SK-N-SH (cell line): ENCODE results near the gene TMEM116. TPM values are rescaled to one million over a fixed set of nuclear protein-coding genes. Genes with fewer than 3 reads are reported as not detected.

ENCODE experiments used
- CTCF ChIA-PET: fragments of 300-600, 350-600 bp; formaldehyde crosslinking; extraction: SDS; loops from one replicate; lab custom pipeline; 2021; lab: Yijun Ruan, JAX
- POLR2A ChIA-PET: fragments of 350-600 bp; sonication (Branson Sonifier 250); formaldehyde crosslinking; extraction: SDS; loops from one replicate; lab custom pipeline; 2020; ENCODE audit warnings: antibody characterized with exemption, inconsistent platforms; lab: Yijun Ruan, JAX
- DNase-seq: peaks from one replicate; pipeline ENCODE4 v3.0.0; 2012
- H2AFZ ChIP-seq: fragments of 200-600 bp; sonication (generic); 2 replicates; pipeline ENCODE4 v1.8.1; 2016; ENCODE audit warnings: antibody characterized with exemption, mild to moderate bottlenecking, low read depth
- H3F3A ChIP-seq: fragments of 200-600 bp; sonication (generic); replicated peaks from 2 replicates; pipeline ENCODE3; 2016; ENCODE audit warnings: antibody characterized with exemption, mild to moderate bottlenecking; ENCODE audit not compliant: insufficient read depth
- H3K27ac ChIP-seq, 2 experiments: fragments of 200-500 bp in 1 of 2; fragments of 200-600 bp in 1 of 2; sonication (Bioruptor generic) in 1 of 2; sonication (generic), shearing (Covaris generic) in 1 of 2; 2 replicates each; pipeline versions ENCODE4 v1.5.1 to v1.6.1; 2014 to 2016; ENCODE audit warnings: low read depth in 2 of 2, inconsistent platforms in 1 of 2, low read length in 1 of 2, mild to moderate bottlenecking in 1 of 2, mixed read lengths in 1 of 2
- H3K27me3 ChIP-seq: fragments of 200-600 bp; sonication (generic), shearing (Covaris generic); 2 replicates; pipeline ENCODE4 v1.6.1; 2016; ENCODE audit warnings: mixed run types; ENCODE audit not compliant: insufficient read depth
- H3K36me3 ChIP-seq, 2 experiments: fragments of 200-500 bp in 1 of 2; fragments of 200-600 bp in 1 of 2; sonication (Bioruptor generic) in 1 of 2; sonication (generic) in 1 of 2; replicated peaks in 1 of 2; 2 replicates each; pipeline versions ENCODE3 to v1.5.1; 2014 to 2016; ENCODE audit warnings: low read length in 1 of 2, mild to moderate bottlenecking in 1 of 2; ENCODE audit not compliant: insufficient read depth in 2 of 2, control insufficient read depth in 1 of 2
- H3K4me1 ChIP-seq, 2 experiments: fragments of 200-500 bp in 1 of 2; fragments of 200-600 bp in 1 of 2; sonication (Bioruptor generic) in 1 of 2; sonication (generic), shearing (Covaris generic) in 1 of 2; 2 replicates each; pipeline versions ENCODE4 v1.5.1 to v1.6.1; 2014 to 2016; ENCODE audit warnings: low read depth in 1 of 2, low read length in 1 of 2, mixed run types in 1 of 2; ENCODE audit not compliant: insufficient read depth in 2 of 2, control insufficient read depth in 1 of 2
- H3K4me2 ChIP-seq: fragments of 200-600 bp; sonication (generic), shearing (Covaris generic); 2 replicates; pipeline ENCODE4 v1.6.1; 2017; ENCODE audit warnings: mixed run types
- H3K4me3 ChIP-seq, 2 experiments: fragments of 200-500 bp in 1 of 2; fragments of 200-600 bp in 1 of 2; sonication (Bioruptor generic) in 1 of 2; sonication (generic), shearing (Covaris generic) in 1 of 2; 2 replicates each; pipeline versions ENCODE4 v1.5.1 to v1.8.1; 2014 to 2016; ENCODE audit warnings: low read depth in 2 of 2, inconsistent platforms in 1 of 2, low read length in 1 of 2, mild to moderate bottlenecking in 1 of 2, mixed read lengths in 1 of 2, moderate library complexity in 1 of 2
- H3K79me2 ChIP-seq: fragments of 200-600 bp; sonication (generic); 2 replicates; pipeline ENCODE4 v1.8.1; 2017; ENCODE audit warnings: mild to moderate bottlenecking; ENCODE audit not compliant: insufficient read depth
- H3K9ac ChIP-seq: fragments of 200-600 bp; sonication (generic); 2 replicates; pipeline ENCODE4 v1.6.1; 2017; ENCODE audit warnings: mixed run types
- H3K9me2 ChIP-seq: fragments of 200-600 bp; sonication (generic); 2 replicates; pipeline ENCODE4 v1.6.1; 2017; ENCODE audit warnings: mixed run types
- H3K9me3 ChIP-seq: fragments of 200-600 bp; sonication (generic); 2 replicates; pipeline ENCODE4 v1.6.1; 2017; ENCODE audit warnings: mixed run types, mild to moderate bottlenecking, moderate library complexity
- H4K20me1 ChIP-seq: fragments of 200-600 bp; sonication (generic); 2 replicates; pipeline ENCODE4 v1.6.1; 2017; ENCODE audit warnings: mild to moderate bottlenecking, mixed run types; ENCODE audit not compliant: insufficient read depth
- CHD2 ChIP-seq: fragments of 150-350 bp; IDR thresholded peaks from 2 replicates; pipeline ENCODE4 v1.6.1; 2018; ENCODE audit warnings: low read length; ENCODE audit not compliant: partially characterized antibody
- EZH2phosphoT487 ChIP-seq: fragments of 200-600 bp; sonication (generic); IDR thresholded peaks from 2 replicates; pipeline ENCODE4 v1.6.1; 2017; ENCODE audit warnings: low read depth, mixed run types, mild to moderate bottlenecking, antibody characterized with exemption, moderate library complexity, borderline replicate concordance
- FOXJ3 ChIP-seq: sonication (generic); formaldehyde crosslinking; IDR thresholded peaks from 2 replicates; pipeline ENCODE4 v1.5.1; 2020; ENCODE audit warnings: mild to moderate bottlenecking, missing genetic modification reagents
- GABPA ChIP-seq: IDR thresholded peaks from 2 replicates; pipeline ENCODE4 v1.4.0; 2012; ENCODE audit warnings: low read depth, mild to moderate bottlenecking
- IRF3 ChIP-seq: fragments of 150-350 bp; IDR thresholded peaks from 2 replicates; pipeline ENCODE4 v1.6.1; 2016; ENCODE audit warnings: mild to moderate bottlenecking, low read depth, low read length
- MEF2A ChIP-seq: IDR thresholded peaks from 2 replicates; pipeline ENCODE4 v1.4.0; 2012; ENCODE audit warnings: low read depth, borderline replicate concordance
- NFIC ChIP-seq: IDR thresholded peaks from 2 replicates; pipeline ENCODE4 v1.4.0; 2012; ENCODE audit warnings: borderline replicate concordance
- NRF1 ChIP-seq: IDR thresholded peaks from 2 replicates; pipeline ENCODE4 v1.6.1; 2012; ENCODE audit warnings: low read depth, mild to moderate bottlenecking, low read length
- POLR2AphosphoS5 ChIP-seq: IDR thresholded peaks from 2 replicates; pipeline ENCODE4 v1.6.1; 2012; ENCODE audit warnings: low read depth, low read length
- RCOR1 ChIP-seq: fragments of 150-350 bp; IDR thresholded peaks from 2 replicates; pipeline ENCODE4 v1.6.1; 2017; ENCODE audit warnings: antibody characterized with exemption, low read length
- RXRA ChIP-seq: IDR thresholded peaks from 2 replicates; pipeline ENCODE4 v1.4.0; 2012; ENCODE audit warnings: low read depth, mild to moderate bottlenecking, borderline replicate concordance
- SIN3A ChIP-seq: IDR thresholded peaks from 2 replicates; pipeline ENCODE4 v1.6.1; 2012; ENCODE audit warnings: low read depth, mild to moderate bottlenecking, low read length, moderate library complexity, borderline replicate concordance
- SMC3 ChIP-seq: IDR thresholded peaks from 2 replicates; pipeline ENCODE4 v1.6.1; 2012; ENCODE audit warnings: low read depth, low read length, improper control_type of control experiment
- TAF1 ChIP-seq: IDR thresholded peaks from 2 replicates; pipeline ENCODE4 v1.6.1; 2012; ENCODE audit warnings: low read depth, mild to moderate bottlenecking, low read length, moderate library complexity, borderline replicate concordance
- USF1 ChIP-seq: IDR thresholded peaks from 2 replicates; pipeline ENCODE4 v1.4.0; 2012; ENCODE audit warnings: low read depth, borderline replicate concordance
- USF2 ChIP-seq: fragments of 150-350 bp; IDR thresholded peaks from 2 replicates; pipeline ENCODE4 v1.6.1; 2017; ENCODE audit warnings: antibody characterized with exemption, low read length, low read depth, borderline replicate concordance
- ZBTB33 ChIP-seq: IDR thresholded peaks from 2 replicates; pipeline ENCODE4 v1.4.0; 2012; ENCODE audit warnings: low read depth, borderline replicate concordance
- WGBS: methylation state at CpG from one replicate; pipeline ENCODE4 v1.1.6; 2017; ENCODE audit warnings: low lambda C conversion rate; 5-methylcytosine and 5-hydroxymethylcytosine counted together
- polyA plus RNA-seq, 3 experiments: library from polyadenylated mRNA; depleted of rRNA; stranded (reverse); fragments of >200 nt; gene quantifications; 2 replicates each; pipeline ENCODE4 v1.2.3, GENCODE V29; 2012

Gene TMEM116
- polyA plus RNA-seq, 1 of the 3 experiments (the other 2 are of a cell fraction) = 7.9 TPM

GRCh38 chr12:111980598-111980997, 32.4 kb downstream of the TMEM116 start:
- H3K4me3 ChIP-seq = no peak overlapping the region
- CTCF ChIA-PET = no interaction called here
- POLR2A ChIA-PET = no interaction called here

More at GRCh38 chr12:111980598-111980997, 32.4 kb downstream of the TMEM116 start:
- Histone ChIP-seq H3K9me3 (no peaks in the 10 kb centered on the region), H4K20me1 (no peaks in the 10 kb centered on the region), H3F3A (peaks cover 7% of the 10 kb centered on the region), H3K79me2 (no peaks in the 10 kb centered on the region), H3K4me2 (no peak overlapping the region), H3K27me3 (no peaks in the 10 kb centered on the region), H3K9me2 (no peaks in the 10 kb centered on the region), H3K9ac (no peak overlapping the region), H2AFZ (no peak overlapping the region), H3K4me1 (no peaks in the 10 kb centered on the region; a peak in 1 of 4 replicates), H3K36me3 (peaks cover 0 to 7% of the 10 kb centered on the region in 2 experiments), H3K27ac (no peak overlapping the region)
- DNase-seq = no peak
- no peak for TF ChIP-seq FOXJ3 (CRISPR knock-in tag)
- TF ChIP-seq RCOR1 = no peak
- no peak for TF ChIP-seq USF1
- TF ChIP-seq MEF2A = no peak
- TF ChIP-seq POLR2AphosphoS5 = no peak
- TF ChIP-seq CHD2 = no peak
- TF ChIP-seq ZBTB33 = no peak
- TF ChIP-seq IRF3 = no peak
- TF ChIP-seq NRF1 = no peak
- no peak for TF ChIP-seq GABPA
- TF ChIP-seq NFIC = no peak
- TF ChIP-seq SMC3 = no peak
- no peak for TF ChIP-seq USF2
- TF ChIP-seq TAF1 = no peak
- TF ChIP-seq EZH2phosphoT487 = no peak
- no peak for TF ChIP-seq SIN3A
- TF ChIP-seq RXRA = no peak
- WGBS = 89% methylated on average over 5 of the region's 5 CpGs
